K562 (cell line): ENCODE measurements around the gene ACVR1C. TPM values are rescaled to one million over a fixed set of nuclear protein-coding genes. Genes with fewer than 3 reads are reported as not detected.

Experiments
- BRCA1 ChIP-seq, 2 experiments: fragments of 450-650 bp in 1 of 2; sonication (generic) in 1 of 2; formaldehyde crosslinking in 1 of 2; IDR thresholded peaks; 2 replicates each; pipeline versions ENCODE4 v1.5.0 to v1.6.1; 2017 to 2020; ENCODE audit warnings: mild to moderate bottlenecking in 1 of 2, missing genetic modification reagents in 1 of 2
- CBFA2T3 ChIP-seq: fragments of 450-650 bp; IDR thresholded peaks from 2 replicates; pipeline ENCODE4 v1.6.1; 2017
- CBX1 ChIP-seq: sonication (generic); IDR thresholded peaks from 2 replicates; pipeline ENCODE4 v1.6.1; 2016; ENCODE audit warnings: antibody characterized with exemption, low read depth, mild to moderate bottlenecking
- EP300 ChIP-seq: IDR thresholded peaks from 2 replicates; pipeline ENCODE4 v1.6.1; 2012; ENCODE audit warnings: low read length, improper control_type of control experiment
- GATAD2B ChIP-seq: fragments of 450-650 bp; IDR thresholded peaks from 2 replicates; pipeline ENCODE4 v1.6.1; 2017; ENCODE audit warnings: mild to moderate bottlenecking, borderline replicate concordance
- HDAC6 ChIP-seq: IDR thresholded peaks from 2 replicates; pipeline ENCODE4 v1.6.1; 2012; ENCODE audit warnings: low read depth, mild to moderate bottlenecking, control low read depth, inconsistent platforms, low read length, moderate library complexity
- HNRNPK ChIP-seq: fragments of 200-400 bp; formaldehyde crosslinking; IDR thresholded peaks from one replicate; pipeline ENCODE4 v1.6.1; 2018; ENCODE audit warnings: mild to moderate bottlenecking, low read depth, low read length; ENCODE audit not compliant: poor library complexity, severe bottlenecking
- SLC30A9 ChIP-seq: fragments of 250-450 bp; sonication (Bioruptor Pico); IDR thresholded peaks from 2 replicates; pipeline ENCODE4 v1.8.0; 2022; ENCODE audit warnings: mild to moderate bottlenecking, moderate library complexity
- SRSF9 ChIP-seq: fragments of 200-400 bp; formaldehyde crosslinking; IDR thresholded peaks from 2 replicates; pipeline ENCODE4 v1.6.1; 2017; ENCODE audit warnings: low read depth, low read length, borderline replicate concordance
- STAT5A ChIP-seq: IDR thresholded peaks from 2 replicates; pipeline ENCODE4 v1.6.1; 2012; ENCODE audit warnings: low read length, inconsistent platforms, borderline replicate concordance
- TRIM24 ChIP-seq, 2 experiments: fragments of 450-650 bp; IDR thresholded peaks; 2 replicates each; pipeline ENCODE4 v1.6.1; 2016
- WHSC1 ChIP-seq: IDR thresholded peaks from one replicate; pipeline ENCODE4 v1.6.1; 2012; ENCODE audit warnings: low read length, control low read depth, inconsistent platforms
- YY1 ChIP-seq, 3 experiments: IDR thresholded peaks; 2 replicates each; pipeline ENCODE4 v1.6.1; 2011; ENCODE audit warnings: low read length in 2 of 3, mild to moderate bottlenecking in 2 of 3, moderate library complexity in 2 of 3, borderline replicate concordance in 1 of 3, control low read depth in 1 of 3, low read depth in 1 of 3; ENCODE audit not compliant: insufficient read depth in 3 of 3, insufficient replicate concordance in 2 of 3, control insufficient read depth in 1 of 3, insufficient read length in 1 of 3; ENCODE audit errors: extremely low read depth in 1 of 3
- ZNF778 ChIP-seq: fragments of 450-650 bp; formaldehyde crosslinking; IDR thresholded peaks from 2 replicates; pipeline ENCODE4 v1.4.0; 2020; ENCODE audit warnings: mild to moderate bottlenecking, moderate library complexity
- polyA plus RNA-seq, 8 experiments: library from polyadenylated mRNA; depleted of rRNA in 4 of 8; stranded (reverse) in 5 of 8; unstranded in 3 of 8; fragments of >200 nt; fragmentation: Nextera tagmentation in 2 of 8; fragmentation: Illumina TruSeq in 1 of 8; extraction: Ambion mirVana in 2 of 8; extraction: Trizol in 1 of 8; gene quantifications; 2 replicates each; pipeline versions ENCODE4 v1.2.1 to v1.2.3, GENCODE V29; 2011 to 2014; ENCODE audit warnings: inconsistent platforms in 1 of 8, missing spikeins in 1 of 8
- total RNA-seq, 7 experiments: library from RNA; depleted of rRNA in 6 of 7; stranded (reverse); fragments of >200 nt in 6 of 7; fragmentation: Illumina TruSeq in 2 of 7; extraction: Trizol in 2 of 7; gene quantifications; 2 replicates each; pipeline versions ENCODE4 v1.2.1 to v1.2.3, GENCODE V29; 2011 to 2021; ENCODE audit warnings: low replicate concordance in 1 of 7
- TF ChIP-seq, protein P1 (sequence below): fragments of 200-800 bp; sonication (Bioruptor generic); IDR thresholded peaks from 2 replicates; pipeline ENCODE4 v1.6.1; 2017; ENCODE audit warnings: missing genetic modification characterization, missing compliant biosample characterization
- TF ChIP-seq, protein P2 (sequence below): fragments of 450-650 bp; formaldehyde crosslinking; IDR thresholded peaks from 2 replicates; pipeline ENCODE4 v1.4.0; 2022; ENCODE audit warnings: missing genetic modification characterization
- TF ChIP-seq, protein P3 (sequence below): fragments of 250-450 bp; sonication (Bioruptor Pico); IDR thresholded peaks from 2 replicates; pipeline ENCODE4 v1.5.0; 2020; ENCODE audit warnings: mild to moderate bottlenecking
- TF ChIP-seq, protein P4 (sequence below): fragments of 250-450 bp; sonication (Bioruptor Pico); IDR thresholded peaks from 2 replicates; pipeline ENCODE4 v1.5.1; 2021; ENCODE audit warnings: mild to moderate bottlenecking
- TF ChIP-seq, protein P5 (sequence below), 2 experiments: fragments of 450-650 bp in 1 of 2; sonication (generic) in 1 of 2; formaldehyde crosslinking in 1 of 2; IDR thresholded peaks in 1 of 2; conservative IDR thresholded peaks in 1 of 2; 2 replicates each; pipeline versions ENCODE4 v1.6.1 to v1.8.1; 2016 to 2023; ENCODE audit warnings: mild to moderate bottlenecking in 2 of 2, moderate library complexity in 2 of 2, inconsistent platforms in 1 of 2, missing genetic modification reagents in 1 of 2

ACVR1C gene
- total and polyA plus RNA-seq, 9 of the 15 experiments (the other 6 are each of a cell fraction or from before 2014, with no cell fraction given) = 0.05 to 0.58 (median 0.28) TPM

DNA sequence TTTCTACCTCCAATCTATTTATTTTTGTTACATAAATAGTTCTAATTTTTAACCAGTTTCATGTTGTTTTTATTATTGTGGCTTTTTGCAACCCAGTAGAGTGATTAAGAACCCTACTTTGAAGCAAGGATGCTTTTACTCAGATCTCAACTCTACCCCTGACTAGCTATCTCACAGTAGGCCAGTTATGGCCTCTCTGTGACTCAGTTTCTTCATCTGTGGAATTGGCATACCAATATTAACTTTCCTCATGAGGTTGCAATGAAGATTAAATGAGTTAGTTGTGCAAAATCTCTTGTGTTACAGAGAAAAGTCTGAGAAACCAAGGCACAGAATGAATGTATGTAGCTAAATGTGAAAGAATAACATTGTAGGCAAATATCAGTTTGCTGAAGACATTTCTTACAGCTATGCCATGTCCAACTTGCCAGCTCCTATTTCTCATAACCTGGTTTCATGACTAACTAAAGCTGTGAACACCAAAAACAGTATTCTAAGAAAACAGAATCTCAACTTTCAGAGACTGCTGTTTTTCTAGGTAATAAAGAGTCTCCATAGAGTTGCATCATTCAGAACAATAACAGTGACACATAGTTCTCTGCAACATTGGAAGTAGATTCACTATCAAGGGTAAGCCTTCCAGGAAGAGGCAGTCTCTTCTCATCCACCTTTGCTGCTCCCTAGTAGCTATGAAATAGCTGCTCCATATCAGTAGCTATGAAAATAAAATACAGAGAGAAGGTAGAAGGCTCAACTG is 151.5 kb downstream of the ACVR1C start (continued):
- TF ChIP-seq EP300 (peak; percentile 18; the same call in 1 of the 2 replicates), YY1 (IDR thresholded peaks at IDR 0.05; ENCODE audit: borderline replicate concordance in 1 of 3, control insufficient read depth in 1 of 3, extremely low read depth in 1 of 3, insufficient read depth in 3 of 3, insufficient read length in 1 of 3, insufficient replicate concordance in 2 of 3, low read depth in 1 of 3, low read length in 2 of 3) (no peak), STAT5A (no peak), SRSF9 (no peak), ZNF778 (CRISPR knock-in tag) (no peak), SLC30A9 (CRISPR knock-in tag) (no peak), HDAC6 (no peak), CBFA2T3 (no peak), TRIM24 (IDR thresholded peaks at IDR 0.05) (peak in 1 of 2 experiments; percentile 70; a peak in 2 of 4 replicates), CBX1 (no peak), HNRNPK (no peak), WHSC1 (no peak), BRCA1 (IDR thresholded peaks at IDR 0.05) (no peak), BRCA1 (CRISPR knock-in tag; IDR thresholded peaks at IDR 0.05) (no peak), GATAD2B (no peak)
- TF ChIP-seq, protein P1, sequence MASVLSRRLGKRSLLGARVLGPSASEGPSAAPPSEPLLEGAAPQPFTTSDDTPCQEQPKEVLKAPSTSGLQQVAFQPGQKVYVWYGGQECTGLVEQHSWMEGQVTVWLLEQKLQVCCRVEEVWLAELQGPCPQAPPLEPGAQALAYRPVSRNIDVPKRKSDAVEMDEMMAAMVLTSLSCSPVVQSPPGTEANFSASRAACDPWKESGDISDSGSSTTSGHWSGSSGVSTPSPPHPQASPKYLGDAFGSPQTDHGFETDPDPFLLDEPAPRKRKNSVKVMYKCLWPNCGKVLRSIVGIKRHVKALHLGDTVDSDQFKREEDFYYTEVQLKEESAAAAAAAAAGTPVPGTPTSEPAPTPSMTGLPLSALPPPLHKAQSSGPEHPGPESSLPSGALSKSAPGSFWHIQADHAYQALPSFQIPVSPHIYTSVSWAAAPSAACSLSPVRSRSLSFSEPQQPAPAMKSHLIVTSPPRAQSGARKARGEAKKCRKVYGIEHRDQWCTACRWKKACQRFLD = no peak
- TF ChIP-seq, protein P2, sequence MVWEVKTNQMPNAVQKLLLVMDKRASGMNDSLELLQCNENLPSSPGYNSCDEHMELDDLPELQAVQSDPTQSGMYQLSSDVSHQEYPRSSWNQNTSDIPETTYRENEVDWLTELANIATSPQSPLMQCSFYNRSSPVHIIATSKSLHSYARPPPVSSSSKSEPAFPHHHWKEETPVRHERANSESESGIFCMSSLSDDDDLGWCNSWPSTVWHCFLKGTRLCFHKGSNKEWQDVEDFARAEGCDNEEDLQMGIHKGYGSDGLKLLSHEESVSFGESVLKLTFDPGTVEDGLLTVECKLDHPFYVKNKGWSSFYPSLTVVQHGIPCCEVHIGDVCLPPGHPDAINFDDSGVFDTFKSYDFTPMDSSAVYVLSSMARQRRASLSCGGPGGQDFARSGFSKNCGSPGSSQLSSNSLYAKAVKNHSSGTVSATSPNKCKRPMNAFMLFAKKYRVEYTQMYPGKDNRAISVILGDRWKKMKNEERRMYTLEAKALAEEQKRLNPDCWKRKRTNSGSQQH = no peak
- TF ChIP-seq, protein P3, sequence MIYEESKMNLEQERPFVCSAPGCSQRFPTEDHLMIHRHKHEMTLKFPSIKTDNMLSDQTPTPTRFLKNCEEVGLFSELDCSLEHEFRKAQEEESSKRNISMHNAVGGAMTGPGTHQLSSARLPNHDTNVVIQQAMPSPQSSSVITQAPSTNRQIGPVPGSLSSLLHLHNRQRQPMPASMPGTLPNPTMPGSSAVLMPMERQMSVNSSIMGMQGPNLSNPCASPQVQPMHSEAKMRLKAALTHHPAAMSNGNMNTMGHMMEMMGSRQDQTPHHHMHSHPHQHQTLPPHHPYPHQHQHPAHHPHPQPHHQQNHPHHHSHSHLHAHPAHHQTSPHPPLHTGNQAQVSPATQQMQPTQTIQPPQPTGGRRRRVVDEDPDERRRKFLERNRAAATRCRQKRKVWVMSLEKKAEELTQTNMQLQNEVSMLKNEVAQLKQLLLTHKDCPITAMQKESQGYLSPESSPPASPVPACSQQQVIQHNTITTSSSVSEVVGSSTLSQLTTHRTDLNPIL = no peak
- TF ChIP-seq, protein P4, sequence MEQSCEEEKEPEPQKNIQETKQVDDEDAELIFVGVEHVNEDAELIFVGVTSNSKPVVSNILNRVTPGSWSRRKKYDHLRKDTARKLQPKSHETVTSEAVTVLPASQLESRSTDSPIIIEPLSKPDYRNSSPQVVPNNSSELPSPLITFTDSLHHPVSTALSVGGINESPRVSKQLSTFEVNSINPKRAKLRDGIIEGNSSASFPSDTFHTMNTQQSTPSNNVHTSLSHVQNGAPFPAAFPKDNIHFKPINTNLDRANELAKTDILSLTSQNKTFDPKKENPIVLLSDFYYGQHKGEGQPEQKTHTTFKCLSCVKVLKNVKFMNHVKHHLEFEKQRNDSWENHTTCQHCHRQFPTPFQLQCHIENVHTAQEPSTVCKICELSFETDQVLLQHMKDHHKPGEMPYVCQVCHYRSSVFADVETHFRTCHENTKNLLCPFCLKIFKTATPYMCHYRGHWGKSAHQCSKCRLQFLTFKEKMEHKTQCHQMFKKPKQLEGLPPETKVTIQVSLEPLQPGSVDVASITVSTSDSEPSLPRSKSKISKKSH (CRISPR knock-in tag) = no peak
- TF ChIP-seq, protein P5, sequence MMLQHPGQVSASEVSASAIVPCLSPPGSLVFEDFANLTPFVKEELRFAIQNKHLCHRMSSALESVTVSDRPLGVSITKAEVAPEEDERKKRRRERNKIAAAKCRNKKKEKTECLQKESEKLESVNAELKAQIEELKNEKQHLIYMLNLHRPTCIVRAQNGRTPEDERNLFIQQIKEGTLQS (IDR thresholded peaks at IDR 0.05) = peak; percentile 90
- TF ChIP-seq, protein P5 (CRISPR knock-in tag; conservative IDR thresholded peaks at IDR 0.05) = no peak
